Measurements from ENCODE around the gene TEKT2. TPM values are rescaled to one million over a fixed set of nuclear protein-coding genes. Genes with fewer than 3 reads are reported as not detected.

Gene TEKT2
- total and polyA plus RNA-seq, 8 donors: 1.3 to 17.6 (median 1.7) TPM

GRCh38 chr1:36092166-36092797, 8.4 kb downstream of the TEKT2 start:
- 90% methylated on average over 17 of the region's 17 CpGs for WGBS, 2 donors
- Histone ChIP-seq H3K4me1 (peaks cover 0 to 9% (median 5%) of the 10 kb centered on the region in 3 donors), H3K9me3 (no peaks in the 10 kb centered on the region), H3K27me3 (no peaks in the 10 kb centered on the region), H3K4me3 (no peak overlapping the region), H3K27ac (no peak overlapping the region), H3K36me3 (peaks cover 0 to 13% (median 6%) of the 10 kb centered on the region in 3 donors)
- FAIRE-seq (no peak), DNase-seq (peak in 3 of 6 donors; percentile 13 to 55 (median 23)), ATAC-seq (no peak)
- intact Hi-C loops (cut with DNase I): loop anchor here in 2 of 3 donors (10.0 kb wide), 4 partner anchors 93 to 333 kb away; no protein-coding TSS in a partner anchor
- TF ChIP-seq CTCF (IDR thresholded peaks at IDR 0.05): no peak

GRCh38 chr1:36092798-36093185, 8.9 kb downstream of the TEKT2 start:
- peak in 1 of 6 donors; percentile 19 for DNase-seq
- ATAC-seq: no peak
- FAIRE-seq: no peak
- H3K27ac ChIP-seq: no peak overlapping the region
- 89 to 94% methylated on average over 9 of the region's 9 CpGs for WGBS, 2 donors
- TF ChIP-seq CTCF (IDR thresholded peaks at IDR 0.05): no peak
- no peaks in the 10 kb centered on the region for H3K27me3 ChIP-seq
- intact Hi-C loops (cut with DNase I): loop anchor here in 2 of 3 donors (10.0 kb wide), 4 partner anchors 92 to 332 kb away; no protein-coding TSS in a partner anchor
- no peaks in the 10 kb centered on the region for H3K9me3 ChIP-seq
- H3K36me3 ChIP-seq: peaks cover 0 to 13% (median 6%) of the 10 kb centered on the region in 3 donors
- peaks cover 0 to 9% (median 5%) of the 10 kb centered on the region in 3 donors for H3K4me1 ChIP-seq
- H3K4me3 ChIP-seq: no peak overlapping the region

DNA sequence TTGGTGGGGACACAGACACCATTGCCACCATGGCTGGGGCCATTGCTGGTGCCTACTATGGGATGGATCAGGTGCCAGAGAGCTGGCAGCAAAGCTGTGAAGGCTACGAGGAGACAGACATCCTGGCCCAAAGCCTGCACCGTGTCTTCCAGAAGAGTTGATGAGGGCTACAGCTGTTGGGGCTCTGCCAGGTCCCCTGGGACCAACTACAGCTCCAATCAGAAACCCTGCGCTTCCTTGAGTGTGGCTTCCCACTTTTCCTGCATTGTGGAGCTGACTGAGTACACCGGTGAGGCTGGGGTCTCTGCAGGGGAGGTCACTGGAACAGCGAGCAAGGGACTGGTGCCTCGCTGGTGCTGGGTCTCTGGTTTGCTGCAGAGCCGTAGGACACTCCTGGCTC, 9.3 kb downstream of the TEKT2 start:
- Histone ChIP-seq H3K4me3 (no peak overlapping the region), H3K27ac (no peak overlapping the region), H3K27me3 (no peaks in the 10 kb centered on the region), H3K9me3 (no peaks in the 10 kb centered on the region), H3K36me3 (peaks cover 0 to 13% (median 6%) of the 10 kb centered on the region in 3 donors), H3K4me1 (peaks cover 0 to 9% (median 5%) of the 10 kb centered on the region in 3 donors)
- WGBS, 2 donors: 84 to 91% methylated on average over 7 of the region's 7 CpGs
- intact Hi-C loops (cut with DNase I): loop anchor here in 2 of 3 donors (10.0 kb wide), 4 partner anchors 92 to 332 kb away; no protein-coding TSS in a partner anchor
- no peak for FAIRE-seq
- DNase-seq: peak in 1 of 6 donors; percentile 40
- TF ChIP-seq CTCF (IDR thresholded peaks at IDR 0.05): no peak
- ATAC-seq: no peak

DNA sequence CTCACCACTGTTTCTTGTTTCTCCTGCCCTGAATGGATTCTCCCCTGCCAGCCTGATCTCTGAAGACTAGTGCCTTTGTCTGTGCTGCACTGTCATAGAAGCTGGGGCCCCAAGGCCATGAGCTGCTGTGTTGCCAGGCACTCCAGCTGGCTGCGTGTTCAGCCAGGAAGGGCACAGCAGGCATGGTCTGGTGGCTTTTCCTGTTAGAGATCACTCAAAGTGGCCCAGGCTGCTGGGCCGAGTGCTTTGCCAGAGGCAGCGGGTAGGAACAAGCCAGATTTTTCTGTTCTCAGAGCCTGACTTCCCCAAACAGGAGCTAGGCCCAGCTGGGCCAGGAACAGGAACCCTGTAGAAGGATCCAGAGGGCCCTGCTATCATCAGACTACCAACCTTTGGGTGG, 10.0 kb downstream of the TEKT2 start:
- peak in 2 of 4 donors; percentile 17 to 42 for ATAC-seq
- H3K27ac ChIP-seq: no peak overlapping the region
- peaks cover 0 to 13% (median 6%) of the 10 kb centered on the region in 3 donors for H3K36me3 ChIP-seq
- FAIRE-seq: no peak
- no peak for TF ChIP-seq CTCF (IDR thresholded peaks at IDR 0.05)
- intact Hi-C loops (cut with DNase I): loop anchor here in 2 of 3 donors (10.0 kb wide), 4 partner anchors 91 to 331 kb away; no protein-coding TSS in a partner anchor
- peaks cover 0 to 9% (median 5%) of the 10 kb centered on the region in 3 donors for H3K4me1 ChIP-seq
- WGBS, 2 donors: 72 to 79% methylated on average over 3 of the region's 3 CpGs
- no peaks in the 10 kb centered on the region for H3K27me3 ChIP-seq
- no peaks in the 10 kb centered on the region for H3K9me3 ChIP-seq
- DNase-seq: peak in 1 of 6 donors; percentile 54
- no peak overlapping the region for H3K4me3 ChIP-seq
